Testis (tissue), 2 donors: ENCODE results near the gene C2CD3.

Source experiments
- POLR2A ChIP-seq: fragments of 450-650 bp; IDR thresholded peaks from one replicate; pipeline ENCODE4 v1.6.1; 2017; ENCODE audit warnings: antibody characterized with exemption, mild to moderate bottlenecking, moderate library complexity
- TF ChIP-seq, protein P1 (sequence below), 3 experiments: fragments of 450-650 bp in 2 of 3; fragments of 200-600 bp in 1 of 3; sonication (generic) in 1 of 3; IDR thresholded peaks; one replicate each; pipeline ENCODE4 v1.5.1; 2016 to 2019; ENCODE audit warnings: antibody characterized with exemption in 3 of 3, mild to moderate bottlenecking in 2 of 3, moderate library complexity in 1 of 3

DNA sequence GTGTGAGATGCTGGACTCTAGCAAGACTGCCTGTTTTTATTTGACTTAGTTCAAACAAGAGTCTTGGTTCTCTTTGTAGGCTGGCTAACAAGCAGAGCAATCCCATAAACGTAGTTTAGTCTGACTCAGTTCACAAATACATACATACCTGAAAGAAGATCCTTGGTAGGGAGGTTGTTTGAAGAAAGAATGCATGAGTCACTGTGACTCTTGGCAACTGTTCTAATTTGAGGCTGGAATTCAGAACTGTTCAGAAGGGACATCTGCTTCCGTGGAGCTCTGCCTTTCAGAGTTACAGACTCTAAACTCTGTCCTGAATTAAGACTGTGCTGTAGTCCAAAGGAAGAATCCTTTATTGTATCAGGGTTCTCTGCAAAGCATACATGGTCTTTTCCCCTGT is 32.2 kb downstream of the C2CD3 start:
- TF ChIP-seq, protein P1, sequence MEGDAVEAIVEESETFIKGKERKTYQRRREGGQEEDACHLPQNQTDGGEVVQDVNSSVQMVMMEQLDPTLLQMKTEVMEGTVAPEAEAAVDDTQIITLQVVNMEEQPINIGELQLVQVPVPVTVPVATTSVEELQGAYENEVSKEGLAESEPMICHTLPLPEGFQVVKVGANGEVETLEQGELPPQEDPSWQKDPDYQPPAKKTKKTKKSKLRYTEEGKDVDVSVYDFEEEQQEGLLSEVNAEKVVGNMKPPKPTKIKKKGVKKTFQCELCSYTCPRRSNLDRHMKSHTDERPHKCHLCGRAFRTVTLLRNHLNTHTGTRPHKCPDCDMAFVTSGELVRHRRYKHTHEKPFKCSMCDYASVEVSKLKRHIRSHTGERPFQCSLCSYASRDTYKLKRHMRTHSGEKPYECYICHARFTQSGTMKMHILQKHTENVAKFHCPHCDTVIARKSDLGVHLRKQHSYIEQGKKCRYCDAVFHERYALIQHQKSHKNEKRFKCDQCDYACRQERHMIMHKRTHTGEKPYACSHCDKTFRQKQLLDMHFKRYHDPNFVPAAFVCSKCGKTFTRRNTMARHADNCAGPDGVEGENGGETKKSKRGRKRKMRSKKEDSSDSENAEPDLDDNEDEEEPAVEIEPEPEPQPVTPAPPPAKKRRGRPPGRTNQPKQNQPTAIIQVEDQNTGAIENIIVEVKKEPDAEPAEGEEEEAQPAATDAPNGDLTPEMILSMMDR (IDR thresholded peaks at IDR 0.05) = no peak
- no peak for TF ChIP-seq POLR2A
